Activated naive CD4-positive, alpha-beta T cell (primary cell): ENCODE results near the gene MALRD1.

Source experiments
- DNase-seq, 4 experiments: peaks; one replicate each; lab custom pipeline; 2025; lab: John Stamatoyannopoulos, UW

MALRD1 gene

DNA sequence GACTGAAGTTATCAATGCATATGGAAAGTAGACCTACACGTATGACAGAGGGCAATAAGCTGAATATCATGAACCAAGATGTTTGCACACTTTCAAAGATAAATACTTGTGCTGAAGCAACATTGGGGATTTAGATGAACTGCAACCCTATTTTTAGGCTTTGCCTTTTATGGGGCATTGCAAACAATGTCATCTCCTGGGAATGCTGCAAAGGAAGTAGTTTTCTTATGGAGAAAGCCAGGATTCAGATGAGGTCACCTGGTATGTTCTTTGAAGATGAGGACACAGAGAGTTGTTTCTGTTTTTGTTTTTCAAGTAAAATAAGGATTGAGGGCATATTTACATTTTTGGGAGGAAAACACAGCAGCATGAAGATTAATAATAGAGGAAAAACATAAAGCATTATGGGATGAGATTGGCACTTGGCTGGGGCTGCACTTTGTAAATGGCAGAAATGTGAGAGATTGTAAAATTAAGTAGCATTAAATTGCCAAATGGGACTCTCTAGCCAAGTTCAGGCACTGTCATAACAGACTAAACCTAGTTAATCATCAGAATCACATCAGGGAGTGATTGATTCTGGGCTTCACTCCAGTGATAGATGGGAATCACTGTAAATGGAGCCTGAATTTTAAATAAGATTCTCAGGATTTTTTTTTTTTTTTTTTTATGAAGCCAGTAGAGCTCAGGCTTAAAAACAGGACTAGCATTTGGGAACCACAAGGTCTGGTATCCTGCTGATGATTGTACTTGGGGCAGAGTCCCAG, 63.1 kb downstream of the MALRD1 start:
- no peak for DNase-seq

DNA sequence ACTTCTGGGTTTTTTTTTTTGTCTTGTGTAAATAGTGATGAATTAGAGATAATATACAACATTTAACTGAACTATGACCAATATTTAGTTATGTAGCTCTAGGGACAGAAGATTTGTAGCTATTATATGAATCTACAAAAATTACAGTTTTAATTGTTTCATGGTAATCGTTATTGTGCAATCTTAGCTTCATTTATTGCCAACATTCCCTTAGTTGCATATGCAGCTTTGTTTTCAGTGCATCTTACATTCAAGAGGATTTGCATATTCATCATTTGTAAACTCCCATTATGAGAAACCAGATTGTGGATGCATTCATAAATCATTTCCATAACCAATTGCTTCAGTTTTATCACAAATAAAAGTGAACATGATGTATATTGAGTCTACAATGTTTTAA, 68.8 kb downstream of the MALRD1 start:
- DNase-seq = no peak

DNA sequence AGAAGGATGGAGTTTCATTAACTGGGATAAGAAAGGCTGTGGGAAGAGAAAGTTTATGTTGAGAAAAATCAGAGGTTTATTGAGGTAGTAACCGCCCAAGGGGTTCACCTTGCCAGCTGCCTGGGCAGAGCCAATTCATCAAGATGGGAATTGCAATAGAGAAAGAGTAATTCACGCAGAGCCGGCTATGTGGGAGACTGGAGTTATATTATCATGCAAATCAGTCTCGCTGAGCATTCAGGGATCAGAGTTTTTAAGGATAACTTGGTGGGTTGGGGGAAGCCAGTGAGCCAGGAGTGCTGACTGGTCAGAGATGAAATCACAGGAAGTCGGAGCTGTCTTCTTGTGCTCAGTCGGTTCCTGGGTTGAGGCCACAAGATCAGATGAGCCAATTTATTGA, 70.6 kb downstream of the MALRD1 start:
- no peak for DNase-seq

DNA sequence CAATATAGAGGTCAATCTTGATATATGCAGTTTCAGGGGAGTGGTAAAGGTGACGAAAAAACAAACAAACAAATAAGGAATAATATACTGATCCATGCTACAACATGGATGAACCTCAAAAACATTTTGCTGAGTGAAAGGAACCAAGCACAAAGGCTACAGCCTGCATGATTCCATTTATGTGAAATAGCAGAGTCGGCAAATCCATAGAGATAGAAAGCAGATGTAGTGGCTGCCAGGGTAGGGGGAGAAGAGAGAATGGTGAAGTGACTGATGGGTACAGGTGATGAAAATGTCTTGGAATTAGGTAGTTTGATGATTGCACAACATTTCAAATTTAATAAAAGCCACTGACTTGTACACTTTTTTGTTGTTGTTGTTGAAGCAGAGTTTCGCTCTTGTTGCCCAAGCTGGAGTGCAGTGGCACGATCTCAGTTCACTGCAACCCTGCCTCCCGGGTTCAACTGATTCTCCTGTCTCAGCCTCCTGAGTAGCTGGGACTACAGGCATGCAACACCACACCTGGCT, 71.8 kb downstream of the MALRD1 start:
- no peak for DNase-seq

DNA sequence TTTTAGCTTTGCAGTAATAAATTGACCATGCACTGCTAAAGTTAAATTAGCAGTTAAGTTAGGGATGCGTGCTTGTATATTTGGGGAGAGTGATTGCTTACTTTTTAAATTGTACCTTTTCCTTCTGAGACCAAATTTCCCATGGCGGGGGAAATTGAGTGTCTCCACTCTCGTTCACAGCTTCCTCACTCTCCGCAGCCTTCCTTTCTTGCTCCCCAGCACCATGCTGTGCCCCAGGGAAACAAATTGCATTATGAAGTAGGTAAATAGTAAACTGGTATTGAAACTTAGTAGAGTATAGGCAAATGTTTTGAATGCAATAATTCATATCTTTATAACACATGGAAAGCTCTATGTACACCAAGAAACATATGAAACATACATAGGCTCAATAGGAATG, 85.4 kb downstream of the MALRD1 start:
- no peak for DNase-seq

DNA sequence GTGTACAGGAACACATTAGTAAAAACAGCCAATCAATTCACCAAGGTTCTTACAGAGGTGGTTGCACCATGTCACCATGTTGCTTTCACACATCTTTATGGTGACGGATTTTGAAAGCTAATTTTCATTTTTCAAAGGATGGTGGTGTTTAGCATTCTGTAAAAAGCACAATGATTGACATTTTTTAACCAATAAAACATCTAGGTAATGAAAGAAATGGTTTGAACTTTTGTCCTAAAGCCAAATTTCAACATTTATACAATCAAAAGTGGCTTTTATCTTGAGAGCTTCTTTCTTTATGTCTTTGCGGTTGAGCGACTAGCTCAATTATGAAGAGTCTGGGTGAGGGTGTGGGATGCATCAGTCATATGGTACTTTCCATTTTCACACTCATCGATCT, 94.4 kb downstream of the MALRD1 start:
- no peak for DNase-seq

DNA sequence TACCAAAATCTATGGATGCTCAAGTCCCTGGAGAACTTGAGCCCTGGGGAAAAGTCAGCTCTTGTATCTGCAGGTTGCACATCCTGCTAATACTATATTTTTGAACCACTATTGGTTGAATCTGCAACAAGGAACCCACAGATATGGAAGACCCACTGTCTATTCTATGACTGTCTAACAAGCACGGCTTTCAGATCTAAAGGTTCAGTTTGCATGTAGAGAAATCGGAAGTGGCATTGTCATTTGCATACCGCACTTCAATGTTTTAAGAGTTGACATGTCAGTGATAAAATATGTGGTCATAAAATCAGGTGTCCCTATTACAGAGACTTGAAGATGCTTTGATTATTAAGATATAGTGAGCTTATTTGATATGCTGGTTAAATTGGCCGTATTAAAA, 95.6 kb downstream of the MALRD1 start:
- DNase-seq = no peak

DNA sequence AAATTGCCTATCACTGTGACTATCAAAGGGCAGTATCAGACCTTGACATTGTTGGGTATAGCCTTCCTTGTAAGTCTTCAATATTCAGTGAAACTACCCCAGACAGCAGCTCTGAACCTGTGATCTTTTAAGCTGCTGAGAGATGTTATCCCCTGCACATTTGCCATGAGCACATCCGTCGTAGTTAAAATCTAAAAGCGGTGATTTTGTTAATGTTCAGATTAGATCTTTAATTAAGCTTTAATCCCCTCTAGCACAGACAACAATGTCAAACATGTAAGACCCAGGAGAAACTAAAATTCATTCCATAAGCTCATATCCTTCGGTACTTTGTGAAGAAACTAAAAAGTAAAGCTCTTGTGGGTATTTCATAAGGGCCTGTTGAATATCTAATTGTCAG, 105.8 kb downstream of the MALRD1 start:
- DNase-seq = no peak

DNA sequence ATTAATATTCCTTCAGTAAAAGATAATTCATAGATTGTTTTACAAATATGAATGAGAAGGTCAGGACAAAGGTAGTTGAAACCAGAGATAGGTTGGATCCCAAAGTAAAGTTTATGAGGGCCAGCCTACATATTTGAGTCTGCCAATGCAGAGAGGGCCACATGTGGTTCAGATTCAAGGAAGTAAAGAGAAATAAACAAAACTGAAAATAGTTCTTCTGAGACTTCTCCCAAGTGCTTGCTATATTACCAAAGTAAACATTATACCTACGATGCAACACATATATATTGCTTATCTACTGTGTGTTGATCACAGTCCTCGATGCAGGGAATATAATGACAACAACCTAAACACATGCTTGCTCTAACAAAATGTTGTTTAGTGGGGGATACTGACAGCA, 109.8 kb downstream of the MALRD1 start:
- no peak for DNase-seq

DNA sequence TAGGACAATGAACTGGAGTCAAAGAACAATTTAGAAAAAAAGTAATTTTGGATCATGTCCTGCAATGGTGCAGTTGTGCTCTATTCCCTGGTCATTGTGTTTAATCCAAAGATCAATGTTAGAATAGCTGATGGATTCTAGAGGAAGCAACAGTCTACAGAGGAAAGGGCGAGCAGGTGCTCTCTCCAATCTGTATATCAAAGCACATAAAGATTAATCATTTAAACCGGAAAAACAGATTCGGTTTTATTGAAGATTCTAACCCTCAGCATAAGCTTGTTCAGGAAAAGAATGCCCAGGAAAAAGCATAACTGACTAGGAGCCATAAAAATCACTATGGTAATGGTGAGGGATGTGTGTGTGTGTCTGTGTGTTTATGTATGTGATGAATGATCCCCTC, 110.3 kb downstream of the MALRD1 start:
- DNase-seq = no peak

DNA sequence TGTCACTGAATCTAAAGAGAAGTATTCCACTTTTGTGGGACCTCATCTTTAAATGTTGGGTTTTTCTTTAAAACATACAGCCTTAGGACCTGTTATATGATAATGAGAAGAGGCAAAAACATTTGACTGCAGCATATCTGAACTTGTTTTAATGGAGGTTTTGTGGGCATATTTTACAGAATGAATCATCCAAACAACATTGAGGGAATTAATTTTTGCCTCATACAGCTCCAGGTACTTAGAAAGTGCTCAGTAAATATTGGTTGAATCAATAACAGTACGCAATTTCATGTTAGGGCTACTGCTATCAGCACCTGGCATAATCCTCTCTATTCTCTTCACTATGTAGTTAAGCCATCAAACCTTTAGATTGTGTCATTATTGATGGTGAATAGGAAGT, 115.9 kb downstream of the MALRD1 start:
- no peak for DNase-seq

DNA sequence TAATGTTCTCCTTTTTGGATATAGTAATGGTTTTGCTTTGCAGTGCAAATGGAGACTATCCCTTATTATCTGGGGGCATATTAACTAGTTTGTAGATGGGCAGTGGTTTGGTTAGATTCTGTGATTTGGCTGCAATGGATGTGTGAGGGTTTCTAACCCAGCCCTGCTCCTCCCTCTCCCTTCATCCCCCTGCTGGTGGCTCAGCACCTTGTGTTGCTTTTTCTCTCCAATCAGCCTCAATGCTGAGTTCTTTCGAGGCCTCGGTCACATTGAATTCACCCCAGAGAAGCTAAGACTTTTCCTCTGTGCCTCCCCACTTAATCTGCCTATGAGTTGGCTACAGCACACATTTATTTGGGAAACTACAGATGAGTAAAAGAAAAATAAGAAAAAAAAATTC, 120.0 kb downstream of the MALRD1 start:
- no peak for DNase-seq

DNA sequence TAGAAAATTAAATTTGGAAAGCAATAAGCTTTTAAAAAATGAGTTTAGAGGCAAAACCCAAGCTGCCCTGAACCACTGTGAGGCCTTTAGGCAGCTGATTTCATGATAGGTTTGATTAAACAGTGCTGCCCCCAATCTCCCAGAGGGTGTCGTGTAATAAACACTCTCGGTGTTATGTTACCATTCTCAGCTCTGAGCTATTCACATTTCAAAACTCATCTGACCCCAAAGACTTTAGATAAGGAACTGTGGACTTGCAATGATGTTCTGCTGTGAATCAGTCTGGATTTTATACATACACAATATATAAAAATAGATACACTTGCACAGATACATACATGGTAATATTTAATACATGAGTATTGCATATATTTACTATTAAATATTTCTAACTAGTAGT, 120.4 kb downstream of the MALRD1 start:
- no peak for DNase-seq

DNA sequence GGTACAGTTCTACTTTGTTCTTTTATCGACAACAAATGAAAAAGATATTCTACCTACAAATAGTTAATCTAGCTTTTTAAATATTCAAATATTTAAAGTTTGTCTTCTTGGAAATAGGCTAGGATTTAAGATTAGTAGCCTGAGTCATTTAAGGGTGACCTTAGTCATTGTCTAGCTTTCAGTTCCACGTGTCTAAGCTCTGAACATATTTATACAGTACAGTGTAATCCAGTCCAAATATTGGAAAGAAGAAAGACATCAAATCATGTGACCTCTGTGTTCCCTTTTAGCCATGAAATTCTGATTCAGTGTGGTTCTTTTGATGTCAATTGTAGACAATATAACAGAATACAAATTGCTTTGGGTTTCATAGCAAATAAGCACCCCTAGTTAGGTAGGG, 121.1 kb downstream of the MALRD1 start:
- DNase-seq = no peak

DNA sequence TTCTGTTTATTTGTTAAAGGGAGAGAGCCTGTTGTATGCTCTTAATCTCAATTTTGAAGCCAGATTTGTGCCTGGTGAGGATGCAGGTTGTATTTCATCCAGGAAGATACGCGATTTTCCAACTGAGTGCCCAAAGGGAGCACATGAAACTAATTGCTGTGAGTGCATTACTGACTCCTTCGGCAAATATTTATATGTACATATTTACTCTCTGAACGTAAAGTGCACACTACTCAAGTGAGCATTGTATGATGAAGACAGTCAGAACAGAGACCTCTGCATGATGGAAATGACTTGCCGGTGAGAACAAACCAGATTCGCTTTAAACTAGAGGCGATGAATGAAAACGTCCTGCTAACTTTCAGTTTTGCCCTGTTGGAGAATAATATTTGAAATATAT, 130.1 kb downstream of the MALRD1 start:
- DNase-seq = no peak

DNA sequence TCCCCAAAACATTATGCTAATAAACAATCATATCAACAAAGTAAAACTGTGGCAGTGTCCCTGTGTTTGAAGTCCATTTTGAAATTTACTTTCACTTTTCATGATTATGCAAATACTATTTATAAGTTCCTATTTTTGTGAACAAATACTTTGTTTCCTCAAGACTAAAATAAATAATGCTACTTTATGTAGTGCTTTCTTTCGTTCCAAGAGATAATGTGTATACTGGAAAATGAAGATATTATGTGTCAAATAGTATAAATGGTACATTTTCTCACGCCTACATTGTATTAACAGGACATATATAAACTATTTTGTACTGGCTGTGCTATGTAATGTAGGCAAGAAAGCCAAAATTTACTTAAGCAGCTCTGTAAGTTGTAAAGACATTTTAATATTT, 136.3 kb downstream of the MALRD1 start:
- no peak for DNase-seq

DNA sequence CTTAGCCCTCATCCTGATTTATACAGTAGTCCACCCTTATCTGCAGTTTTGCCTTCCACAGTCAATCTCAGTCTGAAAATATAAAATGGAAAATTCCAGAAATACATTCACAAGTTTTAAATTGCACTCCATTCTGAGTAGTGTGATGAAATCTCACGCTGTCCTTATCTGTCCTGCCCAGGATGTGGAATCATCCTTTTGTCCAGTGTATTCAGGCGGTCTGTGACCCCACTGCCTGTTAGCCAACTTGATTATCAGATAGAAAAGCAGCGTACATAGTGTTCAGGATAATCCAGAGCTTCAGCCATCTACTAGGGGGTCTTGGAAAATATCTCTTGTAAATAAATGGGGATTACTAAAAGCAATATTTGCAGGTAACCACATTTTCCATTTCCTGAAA, 146.3 kb downstream of the MALRD1 start:
- no peak for DNase-seq

DNA sequence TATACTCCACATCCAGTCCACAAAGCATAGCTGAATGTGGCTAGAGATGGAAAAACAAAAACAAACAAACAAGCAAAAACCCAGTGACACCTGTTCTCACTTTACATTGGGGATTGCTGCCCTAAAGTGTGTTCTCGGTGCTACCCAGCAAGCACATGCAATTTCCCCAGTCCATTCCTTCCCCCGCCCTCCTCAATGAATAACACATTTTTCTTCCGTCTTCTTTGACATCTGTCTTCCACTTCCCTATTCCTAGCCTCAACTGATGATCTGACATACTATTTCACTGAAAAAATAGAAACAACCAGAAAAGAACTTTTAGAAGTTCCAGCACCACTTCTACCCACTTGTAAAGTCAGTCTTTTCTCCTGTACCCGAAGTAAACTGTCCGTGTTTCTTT, 147.1 kb downstream of the MALRD1 start:
- DNase-seq = no peak

DNA sequence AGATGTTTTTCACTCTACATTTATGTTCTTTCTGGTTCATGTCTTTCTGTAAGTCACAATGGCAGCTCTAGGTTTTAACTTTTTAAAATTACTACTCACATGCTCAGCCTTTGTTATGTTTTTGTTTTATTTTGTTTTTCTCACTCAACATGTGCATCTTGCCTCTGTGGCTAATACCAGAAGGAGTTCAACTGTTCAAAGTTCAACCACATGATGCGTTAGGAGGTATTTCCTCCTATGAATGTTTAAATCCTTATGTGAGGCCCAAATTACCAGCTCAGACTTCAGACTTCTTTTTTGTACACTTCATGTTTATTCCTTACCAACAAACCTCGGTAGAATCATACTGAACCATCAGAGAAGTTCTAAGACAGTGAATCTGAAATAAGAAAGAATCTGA, 151.6 kb downstream of the MALRD1 start:
- no peak for DNase-seq

DNA sequence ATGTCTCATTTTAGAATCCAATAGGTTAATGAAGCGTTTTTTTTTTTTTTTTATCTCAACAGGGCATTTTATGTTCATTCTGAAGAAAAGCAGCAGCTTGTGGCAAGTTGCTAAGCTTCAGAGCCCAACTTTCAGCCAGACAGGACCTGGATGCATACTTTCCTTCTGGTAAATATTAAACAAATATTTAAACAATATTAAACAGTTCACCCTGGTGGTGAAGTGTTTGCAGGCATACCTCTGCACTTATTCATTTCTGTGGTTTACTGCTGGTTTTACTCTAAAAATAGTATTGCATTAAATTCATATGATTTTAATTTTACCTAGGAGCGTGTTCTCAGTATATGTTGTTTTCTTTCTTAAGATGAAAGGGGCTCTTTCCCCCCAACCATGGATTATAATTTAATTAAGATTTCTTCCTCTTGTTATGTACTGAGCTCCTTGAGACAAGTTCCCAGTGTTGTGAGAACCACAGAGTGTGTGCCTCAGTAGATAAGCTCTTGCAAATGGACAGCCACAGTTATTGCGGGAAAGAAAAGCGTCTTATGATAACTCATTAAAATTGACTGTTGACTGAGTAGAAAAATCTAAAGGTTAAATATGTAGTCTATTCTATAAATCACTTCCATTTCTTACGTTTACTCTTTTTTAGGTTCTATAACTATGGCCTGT, 155.8 kb downstream of the MALRD1 start:
- DNase-seq = no peak

DNA sequence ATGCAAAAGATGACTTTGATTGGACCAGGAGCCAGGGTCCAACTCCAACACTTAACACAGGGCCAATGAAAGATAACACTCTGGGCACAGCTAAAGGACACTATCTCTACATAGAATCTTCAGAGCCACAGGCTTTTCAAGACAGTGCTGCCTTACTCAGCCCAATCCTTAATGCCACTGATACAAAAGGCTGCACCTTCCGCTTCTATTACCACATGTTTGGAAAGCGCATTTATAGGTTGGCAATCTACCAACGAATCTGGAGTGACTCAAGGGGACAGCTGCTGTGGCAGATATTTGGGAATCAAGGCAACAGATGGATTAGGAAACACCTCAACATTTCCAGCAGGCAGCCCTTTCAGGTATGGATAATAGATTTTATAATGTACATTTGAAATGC, 160.7 kb downstream of the MALRD1 start:
- DNase-seq = no peak

DNA sequence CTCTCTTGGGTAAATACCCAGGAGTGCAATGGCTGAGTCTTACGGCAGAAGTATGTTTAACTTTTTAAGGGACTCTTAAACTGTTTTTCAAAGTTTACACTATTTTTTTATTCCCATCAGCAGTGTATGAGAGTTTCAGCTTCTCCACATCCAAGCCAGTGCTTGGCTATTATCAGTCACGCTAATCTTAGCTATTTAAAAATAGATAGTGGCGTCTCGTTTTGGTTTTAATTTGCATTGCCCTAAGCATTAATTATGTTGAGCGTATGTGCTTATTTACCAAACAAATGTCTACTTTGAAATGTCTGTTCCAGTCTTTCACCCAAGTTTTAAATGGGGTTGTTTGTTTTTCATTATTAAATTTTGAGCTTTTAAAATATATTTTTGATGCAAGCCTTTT, 164.0 kb downstream of the MALRD1 start:
- DNase-seq = no peak

DNA sequence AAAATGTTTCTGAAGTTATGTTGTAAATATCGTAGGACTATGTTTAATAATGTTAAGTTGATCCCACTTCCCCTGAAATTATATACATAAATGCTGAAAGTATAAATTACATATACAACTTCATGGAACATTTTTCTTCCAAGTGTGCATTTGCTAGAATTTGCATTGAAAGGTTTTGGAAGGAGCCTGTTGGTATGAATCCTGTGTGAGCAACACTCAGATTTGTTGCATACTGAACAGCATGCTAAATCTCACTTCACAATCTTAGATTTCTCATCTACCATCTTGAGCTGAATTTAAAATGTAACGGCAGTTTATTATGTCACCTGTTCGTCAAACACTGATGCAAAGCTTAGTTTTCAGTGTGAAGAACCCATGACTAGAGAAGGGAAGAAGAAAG, 172.6 kb downstream of the MALRD1 start:
- DNase-seq = no peak

DNA sequence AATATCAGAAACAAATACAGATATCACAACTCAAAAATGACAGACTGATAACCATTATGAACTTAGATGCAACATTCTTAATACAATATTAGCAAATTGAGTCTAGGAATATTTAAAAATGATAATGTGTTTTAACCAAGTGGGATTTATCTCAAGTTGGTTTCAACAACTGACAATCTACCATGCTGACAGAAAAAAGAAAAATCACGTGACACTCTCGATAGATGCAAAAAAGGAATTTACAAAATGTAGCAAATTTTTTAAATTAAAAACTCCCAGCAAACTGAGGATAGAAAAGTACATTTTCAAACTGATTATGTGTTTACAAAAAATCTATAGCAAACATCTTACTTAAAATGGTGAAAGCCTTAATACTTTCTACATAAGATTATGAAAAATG, 177.4 kb downstream of the MALRD1 start:
- DNase-seq = no peak
